ENCODE results near the gene VCL.

VCL gene

GRCh38 chr10:74165530-74165901, 167.6 kb downstream of the VCL start:
- no peak overlapping the region for H3K4me3 ChIP-seq (ENCODE audit: control insufficient read depth, low read depth, low read length)
- TF ChIP-seq CTCF (conservative IDR thresholded peaks at IDR 0.05; ENCODE audit: control insufficient read depth, insufficient read depth, low read depth, low read length) = no peak
- DNase-seq (ENCODE audit: low read depth) = no peak

DNA sequence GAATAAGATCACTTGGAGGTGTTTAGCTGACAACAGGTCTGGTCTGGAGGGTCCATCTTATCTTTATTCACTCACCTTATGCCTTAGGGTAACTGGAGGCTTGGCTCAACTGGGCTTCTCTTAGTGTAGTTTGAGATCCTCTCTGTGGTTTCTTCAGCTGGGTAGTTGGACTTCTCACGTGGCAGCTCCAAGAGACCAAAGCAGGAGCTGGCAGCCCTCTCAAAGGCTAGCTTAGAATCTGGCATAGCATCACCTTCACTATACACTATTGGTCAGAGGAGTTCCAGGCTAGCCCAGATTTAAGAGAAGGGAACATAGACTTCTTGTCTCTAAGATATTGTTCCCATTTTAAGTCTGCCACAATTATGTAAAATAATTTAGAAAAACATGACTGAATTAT, 169.5 kb downstream of the VCL start:
- H3K4me3 ChIP-seq (ENCODE audit: control insufficient read depth, low read depth, low read length) = no peak overlapping the region
- DNase-seq (ENCODE audit: low read depth) = no peak
- no peak for TF ChIP-seq CTCF (conservative IDR thresholded peaks at IDR 0.05; ENCODE audit: control insufficient read depth, insufficient read depth, low read depth, low read length)
